HL-60 (cell line): ENCODE data around the gene RABGAP1L.

Experiments
- DNase-seq, 2 experiments: peaks; one replicate each; pipeline ENCODE4 v3.0.0-alpha.2; 2010 to 2020; ENCODE audit warnings: low read depth in 1 of 2, low spot score in 1 of 2
- H3K27ac ChIP-seq: fragments of 250-450 bp; sonication (Bioruptor Pico); replicated peaks from 2 replicates; pipeline ENCODE4 v1.5.1; 2020; ENCODE audit warnings: mild to moderate bottlenecking, moderate library complexity
- H3K27me3 ChIP-seq: fragments of 250-450 bp; sonication (Bioruptor Pico); 2 replicates; pipeline ENCODE4 v1.5.1; 2021; ENCODE audit warnings: mild to moderate bottlenecking, moderate library complexity; ENCODE audit not compliant: insufficient read depth, poor library complexity, severe bottlenecking
- H3K4me3 ChIP-seq: replicated peaks from 2 replicates; pipeline ENCODE4 v1.5.1; 2011; ENCODE audit warnings: mild to moderate bottlenecking, control low read depth, low read length; ENCODE audit not compliant: insufficient read depth
- GABPA ChIP-seq: IDR thresholded peaks from 2 replicates; pipeline ENCODE4 v1.6.1; 2012; ENCODE audit warnings: low read depth
- POLR2AphosphoS5 ChIP-seq: IDR thresholded peaks from 2 replicates; pipeline ENCODE4 v1.6.1; 2012; ENCODE audit warnings: low read depth
- SPI1 ChIP-seq: IDR thresholded peaks from 2 replicates; pipeline ENCODE4 v1.6.1; 2012; ENCODE audit warnings: low read depth, mild to moderate bottlenecking, borderline replicate concordance
- TF ChIP-seq, protein P1 (sequence below): IDR thresholded peaks from 2 replicates; pipeline ENCODE4 v1.6.1; 2012; ENCODE audit warnings: low read depth; ENCODE audit not compliant: insufficient replicate concordance
- TF ChIP-seq, protein P2 (sequence below): IDR thresholded peaks from one replicate; pipeline ENCODE4 v1.5.1; 2011; ENCODE audit warnings: low read length, control low read depth, inconsistent platforms; ENCODE audit not compliant: insufficient read depth

RABGAP1L gene

DNA sequence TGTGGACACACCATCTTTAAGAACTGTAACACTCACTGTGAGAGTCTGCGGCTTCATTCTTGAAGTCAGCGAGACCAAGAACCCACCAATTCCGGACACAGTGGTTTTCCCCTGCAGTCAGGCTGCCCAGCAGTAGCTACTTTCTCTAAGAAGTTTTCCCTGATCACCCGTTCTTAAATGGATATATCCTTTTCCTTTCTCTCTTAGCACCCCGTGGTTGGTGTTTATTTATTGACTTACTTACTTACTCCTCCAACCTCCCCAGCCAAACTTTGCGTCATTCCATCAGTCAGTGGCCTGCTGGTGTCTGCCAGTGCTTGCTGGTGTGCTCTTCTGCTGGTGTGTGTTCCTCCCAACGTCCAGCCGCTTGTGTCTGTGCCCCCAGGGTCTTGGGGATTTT lies 553.2 kb downstream of the RABGAP1L start:
- no peak overlapping the region for H3K4me3 ChIP-seq
- no peak overlapping the region for H3K27ac ChIP-seq
- no peaks in the 10 kb centered on the region for H3K27me3 ChIP-seq
- DNase-seq = no peak
- TF ChIP-seq, protein P1, sequence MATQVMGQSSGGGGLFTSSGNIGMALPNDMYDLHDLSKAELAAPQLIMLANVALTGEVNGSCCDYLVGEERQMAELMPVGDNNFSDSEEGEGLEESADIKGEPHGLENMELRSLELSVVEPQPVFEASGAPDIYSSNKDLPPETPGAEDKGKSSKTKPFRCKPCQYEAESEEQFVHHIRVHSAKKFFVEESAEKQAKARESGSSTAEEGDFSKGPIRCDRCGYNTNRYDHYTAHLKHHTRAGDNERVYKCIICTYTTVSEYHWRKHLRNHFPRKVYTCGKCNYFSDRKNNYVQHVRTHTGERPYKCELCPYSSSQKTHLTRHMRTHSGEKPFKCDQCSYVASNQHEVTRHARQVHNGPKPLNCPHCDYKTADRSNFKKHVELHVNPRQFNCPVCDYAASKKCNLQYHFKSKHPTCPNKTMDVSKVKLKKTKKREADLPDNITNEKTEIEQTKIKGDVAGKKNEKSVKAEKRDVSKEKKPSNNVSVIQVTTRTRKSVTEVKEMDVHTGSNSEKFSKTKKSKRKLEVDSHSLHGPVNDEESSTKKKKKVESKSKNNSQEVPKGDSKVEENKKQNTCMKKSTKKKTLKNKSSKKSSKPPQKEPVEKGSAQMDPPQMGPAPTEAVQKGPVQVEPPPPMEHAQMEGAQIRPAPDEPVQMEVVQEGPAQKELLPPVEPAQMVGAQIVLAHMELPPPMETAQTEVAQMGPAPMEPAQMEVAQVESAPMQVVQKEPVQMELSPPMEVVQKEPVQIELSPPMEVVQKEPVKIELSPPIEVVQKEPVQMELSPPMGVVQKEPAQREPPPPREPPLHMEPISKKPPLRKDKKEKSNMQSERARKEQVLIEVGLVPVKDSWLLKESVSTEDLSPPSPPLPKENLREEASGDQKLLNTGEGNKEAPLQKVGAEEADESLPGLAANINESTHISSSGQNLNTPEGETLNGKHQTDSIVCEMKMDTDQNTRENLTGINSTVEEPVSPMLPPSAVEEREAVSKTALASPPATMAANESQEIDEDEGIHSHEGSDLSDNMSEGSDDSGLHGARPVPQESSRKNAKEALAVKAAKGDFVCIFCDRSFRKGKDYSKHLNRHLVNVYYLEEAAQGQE = no peak
- TF ChIP-seq SPI1 (no peak), GABPA (no peak)
- TF ChIP-seq, protein P2, sequence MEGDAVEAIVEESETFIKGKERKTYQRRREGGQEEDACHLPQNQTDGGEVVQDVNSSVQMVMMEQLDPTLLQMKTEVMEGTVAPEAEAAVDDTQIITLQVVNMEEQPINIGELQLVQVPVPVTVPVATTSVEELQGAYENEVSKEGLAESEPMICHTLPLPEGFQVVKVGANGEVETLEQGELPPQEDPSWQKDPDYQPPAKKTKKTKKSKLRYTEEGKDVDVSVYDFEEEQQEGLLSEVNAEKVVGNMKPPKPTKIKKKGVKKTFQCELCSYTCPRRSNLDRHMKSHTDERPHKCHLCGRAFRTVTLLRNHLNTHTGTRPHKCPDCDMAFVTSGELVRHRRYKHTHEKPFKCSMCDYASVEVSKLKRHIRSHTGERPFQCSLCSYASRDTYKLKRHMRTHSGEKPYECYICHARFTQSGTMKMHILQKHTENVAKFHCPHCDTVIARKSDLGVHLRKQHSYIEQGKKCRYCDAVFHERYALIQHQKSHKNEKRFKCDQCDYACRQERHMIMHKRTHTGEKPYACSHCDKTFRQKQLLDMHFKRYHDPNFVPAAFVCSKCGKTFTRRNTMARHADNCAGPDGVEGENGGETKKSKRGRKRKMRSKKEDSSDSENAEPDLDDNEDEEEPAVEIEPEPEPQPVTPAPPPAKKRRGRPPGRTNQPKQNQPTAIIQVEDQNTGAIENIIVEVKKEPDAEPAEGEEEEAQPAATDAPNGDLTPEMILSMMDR = no peak

DNA sequence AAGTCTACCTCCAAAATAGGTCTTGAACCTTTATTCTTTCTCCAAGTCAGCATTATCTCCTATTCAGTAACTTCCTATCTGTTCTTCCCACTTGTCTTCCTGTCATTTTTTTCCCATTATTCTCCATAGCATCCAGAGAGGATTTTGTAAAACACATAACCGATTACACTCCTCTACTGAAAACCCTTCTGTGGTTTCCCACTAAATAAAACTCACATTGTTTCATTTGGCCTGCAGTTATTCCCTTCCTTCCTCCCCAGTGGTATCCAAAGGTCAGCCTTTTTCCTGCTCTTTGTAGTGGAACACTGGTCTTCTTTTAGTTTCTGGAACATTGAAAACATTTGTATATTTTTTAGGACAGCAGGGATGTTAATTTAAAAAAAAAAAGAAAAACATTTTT lies 554.5 kb downstream of the RABGAP1L start:
- no peak overlapping the region for H3K27ac ChIP-seq
- no peak overlapping the region for H3K4me3 ChIP-seq
- TF ChIP-seq SPI1 (no peak), GABPA (no peak), POLR2AphosphoS5 (no peak)
- TF ChIP-seq, protein P1 = no peak
- TF ChIP-seq, protein P2 = no peak
- H3K27me3 ChIP-seq = no peaks in the 10 kb centered on the region
- no peak for DNase-seq

DNA sequence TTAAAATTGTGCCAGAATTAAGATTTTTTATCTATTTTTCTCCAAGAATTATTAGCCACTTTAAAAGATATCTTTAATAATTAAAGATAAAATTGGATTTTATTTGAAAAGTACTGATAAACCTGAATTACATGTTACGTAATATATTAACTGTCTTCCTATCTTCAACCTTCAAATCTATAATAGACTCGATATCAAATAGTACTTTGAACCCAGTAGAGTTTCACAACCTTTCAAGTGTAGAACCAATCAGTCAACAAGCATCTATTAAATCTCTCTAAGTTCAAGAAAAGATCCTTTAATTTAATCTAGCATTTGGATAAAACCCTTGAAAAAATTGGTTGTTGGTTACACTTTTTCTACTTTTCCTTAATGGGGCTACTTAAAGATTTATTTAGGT lies 559.9 kb downstream of the RABGAP1L start:
- no peaks in the 10 kb centered on the region for H3K27me3 ChIP-seq
- no peak overlapping the region for H3K27ac ChIP-seq
- H3K4me3 ChIP-seq = no peak overlapping the region
- no peak for TF ChIP-seq POLR2AphosphoS5
- TF ChIP-seq, protein P1 = no peak
- TF ChIP-seq GABPA = no peak
- TF ChIP-seq, protein P2 = no peak
- TF ChIP-seq SPI1 = no peak
- DNase-seq = no peak
